Measurements from ENCODE around the gene ABHD16A.

The ABHD16A gene

DNA sequence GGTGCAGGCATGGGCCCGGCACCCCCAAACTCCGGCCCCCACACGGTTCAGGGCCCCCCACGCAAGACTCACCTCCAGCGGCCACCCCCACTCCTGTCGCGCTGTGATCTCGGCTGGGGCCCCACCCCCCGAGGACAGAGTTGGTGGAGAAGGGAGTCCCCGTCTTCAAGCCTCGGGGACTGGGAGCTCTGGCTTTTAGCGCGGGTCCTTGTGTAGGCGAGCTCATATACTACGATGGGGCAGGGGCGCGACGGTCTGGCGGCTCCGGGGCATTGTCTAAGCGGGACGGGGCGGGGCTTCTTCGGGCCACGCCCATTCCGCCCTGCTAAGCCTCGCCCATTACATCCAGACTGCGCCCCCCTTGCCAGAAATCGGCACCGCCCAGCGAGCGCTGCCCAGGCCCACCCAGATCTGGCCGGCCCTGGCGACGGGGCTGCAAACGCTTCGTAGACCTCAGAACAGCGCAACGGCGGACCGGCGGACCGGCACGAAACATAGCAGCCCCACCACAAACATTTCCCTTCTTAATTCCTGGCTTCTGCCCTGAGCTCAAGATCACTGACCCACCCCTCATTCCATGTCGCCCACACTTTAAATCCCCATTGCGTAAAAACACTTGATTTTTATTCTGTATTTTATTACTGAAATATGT lies 27.0 kb upstream of the ABHD16A start:
- Histone ChIP-seq H3K9ac (ENCODE audit: low read length in 2 of 2) (peak overlapping the region; percentile 87 to 90), H3K9me3 (ENCODE audit: control insufficient read depth in 2 of 2, low read length in 2 of 2) (no peaks in the 10 kb centered on the region), H3K27me3 (ENCODE audit: control insufficient read depth in 1 of 2, insufficient read depth in 2 of 2, low read length in 2 of 2) (no peaks in the 10 kb centered on the region), H3K4me1 (ENCODE audit: control insufficient read depth, insufficient read depth, low read length) (peaks cover 38% of the 10 kb centered on the region), H3K36me3 (ENCODE audit: control insufficient read depth in 2 of 2, insufficient read depth in 2 of 2, low read length in 2 of 2) (peaks cover 31 to 37% of the 10 kb centered on the region in 2 donors), H3K4me3 (ENCODE audit: low read length in 2 of 2) (peak overlapping the region; percentile 93), H3K27ac (ENCODE audit: low read length) (peak overlapping the region; percentile 93)

DNA sequence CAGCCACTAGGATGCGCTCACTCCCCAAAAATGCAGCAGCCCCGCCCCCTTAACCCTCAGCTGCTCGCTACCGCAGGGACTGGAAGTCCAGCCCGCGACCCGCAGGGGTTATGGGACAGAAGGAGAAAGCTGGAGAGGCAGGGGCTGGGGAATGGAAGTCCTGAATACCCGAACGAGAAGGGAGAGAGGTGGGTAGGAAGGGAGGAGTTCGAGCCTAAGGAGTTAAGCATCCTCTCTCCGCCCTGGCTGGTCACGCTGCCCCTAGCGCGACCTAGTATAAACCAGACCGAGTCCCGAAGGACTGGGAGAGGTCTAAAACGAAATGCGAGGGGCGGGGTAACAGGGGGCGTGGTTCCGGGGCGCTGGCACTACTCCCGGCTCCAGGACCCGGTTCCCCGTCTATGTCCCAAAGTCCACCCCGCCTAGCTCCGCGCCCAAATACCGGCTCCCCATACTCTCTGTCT lies 26.4 kb upstream of the ABHD16A start:
- Histone ChIP-seq H3K9ac (ENCODE audit: low read length in 2 of 2) (peak overlapping the region; percentile 87 to 90), H3K9me3 (ENCODE audit: control insufficient read depth in 2 of 2, low read length in 2 of 2) (no peaks in the 10 kb centered on the region), H3K27me3 (ENCODE audit: control insufficient read depth in 1 of 2, insufficient read depth in 2 of 2, low read length in 2 of 2) (no peaks in the 10 kb centered on the region), H3K27ac (ENCODE audit: low read length) (peak overlapping the region; percentile 93), H3K36me3 (ENCODE audit: control insufficient read depth in 2 of 2, insufficient read depth in 2 of 2, low read length in 2 of 2) (peaks cover 31 to 39% of the 10 kb centered on the region in 2 donors), H3K4me1 (ENCODE audit: control insufficient read depth, insufficient read depth, low read length) (peaks cover 33% of the 10 kb centered on the region), H3K4me3 (ENCODE audit: low read length in 2 of 2) (peak overlapping the region; percentile 93)

DNA sequence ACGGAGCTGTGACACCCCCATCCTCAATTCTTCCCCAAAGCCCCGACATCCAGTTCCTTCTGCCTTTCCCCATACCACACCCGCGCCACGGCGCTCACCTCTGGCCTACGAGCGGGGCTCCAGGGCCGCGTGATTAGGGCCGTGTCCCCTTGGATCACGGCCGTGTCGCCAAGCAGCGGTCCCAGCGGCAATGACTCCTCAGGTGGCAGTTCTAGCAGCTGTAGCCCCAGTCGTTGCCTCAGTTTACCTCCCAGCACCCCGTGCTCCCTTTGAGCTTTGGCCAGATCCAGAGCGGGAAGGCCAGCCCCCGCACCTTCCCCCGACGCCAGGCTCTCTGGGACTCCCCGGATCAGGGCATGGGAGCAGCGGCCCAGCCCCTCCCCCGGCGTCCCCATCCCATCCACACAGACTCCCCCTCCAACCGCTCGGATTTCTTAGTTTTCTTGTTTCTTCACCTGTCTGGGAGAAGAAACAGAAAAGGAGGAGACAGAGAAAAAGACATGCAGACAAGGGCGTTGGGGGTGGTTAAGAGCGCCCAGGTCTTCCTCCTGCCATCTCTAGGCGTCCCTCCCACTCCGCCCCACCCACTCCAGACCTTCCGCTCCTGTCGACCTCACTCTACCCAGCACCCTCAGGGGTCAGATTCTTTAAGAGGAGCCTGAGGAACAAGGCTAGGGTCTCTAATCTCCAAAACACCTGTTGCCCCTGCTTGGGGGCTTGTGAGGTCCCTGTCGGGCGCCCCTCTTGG lies 25.8 kb upstream of the ABHD16A start, which contains the start of gene DDAH2:
TSS of gene DDAH2 (minus strand) at position 533 of the 748 bp plus-strand sequence. CDS start at position 395, 138 bp downstream.
- peaks cover 29 to 37% of the 10 kb centered on the region in 2 donors for H3K36me3 ChIP-seq (ENCODE audit: control insufficient read depth in 2 of 2, insufficient read depth in 2 of 2, low read length in 2 of 2)

DNA sequence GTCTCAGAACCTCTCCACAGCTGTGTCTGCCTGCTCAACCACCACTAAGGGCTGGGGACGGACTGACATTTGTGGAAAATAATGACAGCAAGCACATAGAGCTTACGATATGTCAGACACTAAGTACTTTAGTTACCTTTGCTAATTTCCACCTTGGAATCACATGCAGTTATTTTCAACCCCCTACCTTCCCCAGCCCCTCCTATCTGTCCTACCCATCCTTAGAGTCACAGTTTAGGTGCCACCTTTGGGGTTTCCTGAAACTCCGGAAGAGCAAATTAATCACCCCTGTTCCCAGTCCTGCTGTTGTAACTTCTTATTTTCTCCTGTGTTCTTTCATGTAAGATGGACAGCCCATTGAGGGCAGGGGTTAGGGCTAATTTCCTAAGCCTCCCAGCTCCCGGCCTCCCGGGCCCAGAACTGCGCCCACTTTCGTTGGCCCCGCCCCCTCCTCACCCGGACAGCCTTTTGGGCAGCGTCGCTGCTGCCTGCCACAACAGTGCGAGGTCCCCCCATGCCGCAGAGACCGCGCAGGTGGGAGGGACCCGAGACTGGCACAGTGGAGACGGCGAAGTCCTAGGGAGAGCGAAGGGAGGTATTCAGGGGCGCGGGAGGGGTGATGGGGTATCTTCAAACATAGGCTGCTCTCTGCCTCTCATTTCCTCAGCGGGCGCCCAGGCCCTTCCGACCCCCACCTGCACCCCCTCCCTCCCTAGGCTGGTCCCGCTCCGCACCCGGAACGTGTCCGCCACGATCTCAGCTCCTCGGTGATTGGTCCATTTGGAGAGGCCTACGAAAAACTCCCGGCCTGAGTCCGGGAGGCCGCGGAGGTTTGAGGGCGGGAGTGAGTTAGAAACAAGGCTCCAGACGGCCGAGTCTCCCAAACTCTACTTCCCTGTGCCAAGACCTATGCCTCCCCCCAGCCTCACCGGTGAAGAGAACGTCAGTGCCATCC lies 24.9 kb upstream of the ABHD16A start:
- Histone ChIP-seq H3K4me1 (ENCODE audit: control insufficient read depth, insufficient read depth, low read length) (peaks cover 27% of the 10 kb centered on the region), H3K27ac (ENCODE audit: low read length) (peak overlapping the region; percentile 93), H3K36me3 (ENCODE audit: control insufficient read depth in 2 of 2, insufficient read depth in 2 of 2, low read length in 2 of 2) (peaks cover 19 to 28% of the 10 kb centered on the region in 2 donors), H3K9ac (ENCODE audit: low read length in 2 of 2) (peak overlapping the region; percentile 87 to 90), H3K4me3 (ENCODE audit: low read length in 2 of 2) (peak overlapping the region; percentile 93), H3K9me3 (ENCODE audit: control insufficient read depth in 2 of 2, low read length in 2 of 2) (no peaks in the 10 kb centered on the region), H3K27me3 (ENCODE audit: control insufficient read depth in 1 of 2, insufficient read depth in 2 of 2, low read length in 2 of 2) (no peaks in the 10 kb centered on the region)

More for the DNA sequence above, 25.8 kb upstream of the ABHD16A start, which contains the start of gene DDAH2:
- H3K9ac ChIP-seq (ENCODE audit: low read length in 2 of 2), result peak within 1 kb of the TSS; percentile 87 to 90
- H3K9me3 ChIP-seq (ENCODE audit: control insufficient read depth in 2 of 2, low read length in 2 of 2), result no peaks in the 10 kb centered on the region
- no peaks in the 10 kb centered on the region for H3K27me3 ChIP-seq (ENCODE audit: control insufficient read depth in 1 of 2, insufficient read depth in 2 of 2, low read length in 2 of 2)
- peak within 1 kb of the TSS; percentile 93 for H3K27ac ChIP-seq (ENCODE audit: low read length)
- peaks cover 27% of the 10 kb centered on the region for H3K4me1 ChIP-seq (ENCODE audit: control insufficient read depth, insufficient read depth, low read length)
- H3K4me3 ChIP-seq (ENCODE audit: low read length in 2 of 2), result peak within 1 kb of the TSS; percentile 93

DNA sequence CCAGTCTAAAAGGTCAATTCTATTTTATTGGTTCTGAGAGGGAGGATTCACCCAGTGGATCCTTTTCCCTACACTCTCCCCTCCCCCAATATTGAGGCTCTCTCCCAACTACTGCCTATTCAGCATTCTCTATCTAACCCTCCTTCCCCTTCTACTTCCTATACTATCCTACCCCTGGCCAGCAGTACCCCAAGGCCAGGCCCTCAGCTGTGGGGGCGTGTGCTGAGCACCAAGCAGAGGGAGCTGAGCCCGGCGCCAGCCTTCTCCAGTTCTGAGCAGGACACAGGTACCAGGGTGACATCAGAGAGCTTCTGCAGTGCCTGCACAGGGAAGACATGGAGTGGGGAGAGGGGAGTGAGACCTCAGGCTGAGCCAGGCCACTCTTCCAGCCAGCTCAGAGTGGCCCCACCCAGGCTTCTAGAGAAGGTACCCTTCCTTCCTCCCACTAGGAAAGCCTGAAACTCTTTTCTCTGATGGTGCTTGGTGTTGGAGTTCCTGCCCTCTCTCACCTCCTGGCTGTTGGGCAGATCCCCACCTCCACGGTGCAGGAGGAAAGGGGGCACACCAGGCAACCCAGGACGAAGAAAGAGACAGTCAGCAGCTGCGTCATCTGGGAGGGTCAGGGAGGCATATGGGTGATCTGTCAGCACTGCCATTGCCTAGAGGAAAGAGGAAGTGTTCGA lies 24.1 kb upstream of the ABHD16A start:
- H3K4me1 ChIP-seq (ENCODE audit: control insufficient read depth, insufficient read depth, low read length), result peaks cover 27% of the 10 kb centered on the region
- H3K4me3 ChIP-seq (ENCODE audit: low read length in 2 of 2), result peak overlapping the region in 1 of 2 donors; percentile 93
- H3K27ac ChIP-seq (ENCODE audit: low read length), result peak overlapping the region; percentile 93
- peak overlapping the region; percentile 21 to 87 for H3K9ac ChIP-seq (ENCODE audit: low read length in 2 of 2)
- peaks cover 18 to 25% of the 10 kb centered on the region in 2 donors for H3K36me3 ChIP-seq (ENCODE audit: control insufficient read depth in 2 of 2, insufficient read depth in 2 of 2, low read length in 2 of 2)
- H3K9me3 ChIP-seq (ENCODE audit: control insufficient read depth in 2 of 2, low read length in 2 of 2), result no peaks in the 10 kb centered on the region
- H3K27me3 ChIP-seq (ENCODE audit: control insufficient read depth in 1 of 2, insufficient read depth in 2 of 2, low read length in 2 of 2), result no peaks in the 10 kb centered on the region

DNA sequence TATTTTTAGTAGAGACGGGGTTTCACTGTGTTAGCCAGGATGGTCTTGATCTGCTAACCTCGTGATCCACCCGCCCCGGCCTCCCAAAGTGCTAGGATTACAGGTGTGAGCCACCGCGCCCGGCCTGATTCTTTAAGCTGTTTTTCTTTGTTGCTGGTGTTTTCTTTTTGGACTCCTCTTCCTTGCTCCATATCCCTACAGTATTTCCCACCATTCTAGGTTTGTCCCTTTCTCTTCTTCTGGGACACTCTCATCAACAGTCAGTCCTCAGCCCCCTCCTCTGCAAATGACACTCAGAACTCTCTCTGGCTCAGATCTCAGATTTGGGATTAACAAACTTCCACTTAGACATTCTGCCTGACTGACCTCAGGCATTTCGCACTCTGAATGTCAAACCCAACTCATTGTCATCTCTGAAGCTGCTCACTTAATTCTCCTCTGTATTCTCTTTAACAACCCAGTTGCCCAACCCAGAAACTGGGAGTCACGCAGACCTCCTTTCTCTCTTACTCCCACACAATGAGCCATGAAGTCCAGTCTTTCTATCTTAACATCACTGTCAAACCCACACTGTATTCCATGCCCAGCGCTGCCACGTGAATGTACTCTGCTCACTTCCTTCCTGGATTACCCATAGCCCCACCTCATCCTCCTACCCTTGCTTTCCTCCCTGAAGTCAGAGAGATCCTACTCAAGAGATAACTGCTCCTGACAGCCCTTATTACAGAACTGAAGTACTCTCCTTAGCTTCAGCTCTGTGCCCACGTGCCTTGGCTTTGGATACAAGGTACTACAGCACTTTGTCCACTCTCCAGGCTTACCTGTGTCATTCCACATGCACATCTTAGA lies 22.6 kb upstream of the ABHD16A start:
- Histone ChIP-seq H3K9ac (ENCODE audit: low read length in 2 of 2) (no peak overlapping the region), H3K27ac (ENCODE audit: low read length) (no peak overlapping the region), H3K4me3 (ENCODE audit: low read length in 2 of 2) (no peak overlapping the region), H3K36me3 (ENCODE audit: control insufficient read depth in 2 of 2, insufficient read depth in 2 of 2, low read length in 2 of 2) (peaks cover 11 to 18% of the 10 kb centered on the region in 2 donors), H3K9me3 (ENCODE audit: control insufficient read depth in 2 of 2, low read length in 2 of 2) (no peaks in the 10 kb centered on the region), H3K27me3 (ENCODE audit: control insufficient read depth in 1 of 2, insufficient read depth in 2 of 2, low read length in 2 of 2) (no peaks in the 10 kb centered on the region), H3K4me1 (ENCODE audit: control insufficient read depth, insufficient read depth, low read length) (peaks cover 26% of the 10 kb centered on the region)

DNA sequence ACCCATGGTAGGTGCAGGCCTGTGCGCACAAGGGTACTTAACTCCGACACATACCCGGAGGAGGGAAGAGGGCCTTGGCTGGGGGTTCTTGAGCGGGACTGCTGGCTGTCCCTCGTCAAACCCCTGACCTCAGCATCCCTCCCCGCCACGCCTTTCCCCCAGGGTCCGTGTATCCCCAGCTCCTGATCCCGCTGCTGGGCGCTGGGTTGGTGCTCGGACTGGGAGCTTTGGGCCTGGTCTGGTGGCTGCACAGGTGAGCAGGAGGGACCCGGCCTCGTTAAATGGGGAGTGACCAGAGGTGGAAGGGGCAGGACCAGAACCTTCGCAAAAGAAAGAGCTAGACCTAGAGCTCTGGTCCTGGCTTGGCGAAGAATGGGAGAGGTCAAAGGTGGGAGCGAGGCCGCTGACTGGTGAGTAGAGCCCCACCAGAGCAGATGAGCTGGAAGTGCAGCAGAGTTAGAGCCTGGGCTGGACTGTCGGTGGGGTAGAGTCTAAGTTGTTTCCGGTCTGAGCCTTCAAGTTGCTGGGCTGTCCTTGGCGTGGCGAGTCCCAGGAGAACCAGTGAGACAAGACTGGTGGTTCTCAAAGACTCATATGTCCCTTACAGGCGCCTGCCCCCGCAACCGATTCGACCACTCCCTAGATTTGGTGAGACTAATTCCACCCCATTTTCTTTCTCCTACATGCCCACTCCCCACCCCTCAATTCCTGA lies 21.0 kb upstream of the ABHD16A start:
- Histone ChIP-seq H3K4me3 (ENCODE audit: low read length in 2 of 2) (no peak overlapping the region), H3K9me3 (ENCODE audit: control insufficient read depth in 2 of 2, low read length in 2 of 2) (no peaks in the 10 kb centered on the region), H3K9ac (ENCODE audit: low read length in 2 of 2) (no peak overlapping the region), H3K36me3 (ENCODE audit: control insufficient read depth in 2 of 2, insufficient read depth in 2 of 2, low read length in 2 of 2) (peaks cover 11 to 18% of the 10 kb centered on the region in 2 donors), H3K27me3 (ENCODE audit: control insufficient read depth in 1 of 2, insufficient read depth in 2 of 2, low read length in 2 of 2) (no peaks in the 10 kb centered on the region), H3K4me1 (ENCODE audit: control insufficient read depth, insufficient read depth, low read length) (peaks cover 16% of the 10 kb centered on the region), H3K27ac (ENCODE audit: low read length) (no peak overlapping the region)

DNA sequence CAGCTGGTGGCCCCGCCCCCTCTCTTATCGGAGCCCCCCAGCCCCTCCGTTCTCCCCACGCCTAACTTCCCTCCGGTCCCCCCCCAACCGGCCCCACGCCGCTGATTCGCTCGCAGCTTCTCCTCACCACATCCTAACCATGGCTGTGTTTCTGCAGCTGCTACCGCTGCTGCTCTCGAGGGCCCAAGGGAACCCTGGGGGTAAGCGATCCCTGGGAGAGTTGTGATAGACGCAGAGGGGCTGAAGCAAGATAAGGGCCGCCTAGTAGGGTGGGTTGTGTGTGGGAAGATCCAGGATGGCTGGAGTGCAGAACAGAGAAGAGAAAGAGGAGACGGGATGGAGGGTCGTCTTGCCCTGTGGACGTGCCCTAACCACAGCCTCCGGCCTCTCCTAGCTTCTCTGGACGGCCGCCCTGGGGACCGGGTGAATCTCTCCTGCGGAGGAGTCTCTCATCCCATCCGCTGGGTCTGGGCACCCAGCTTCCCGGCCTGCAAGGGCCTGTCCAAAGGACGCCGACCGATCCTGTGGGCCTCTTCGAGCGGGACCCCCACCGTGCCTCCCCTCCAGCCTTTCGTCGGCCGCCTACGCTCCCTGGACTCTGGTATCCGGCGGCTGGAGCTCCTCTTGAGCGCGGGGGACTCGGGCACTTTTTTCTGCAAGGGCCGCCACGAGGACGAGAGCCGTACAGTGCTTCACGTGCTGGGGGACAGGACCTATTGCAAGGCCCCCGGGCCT lies 20.3 kb upstream of the ABHD16A start, which contains the start of gene MPIG6B:
TSS of gene MPIG6B (plus strand) at position 129 of the 735 bp plus-strand sequence. CDS start at position 140, 11 bp downstream.
- Histone ChIP-seq H3K27me3 (ENCODE audit: control insufficient read depth in 1 of 2, insufficient read depth in 2 of 2, low read length in 2 of 2) (no peaks in the 10 kb centered on the region), H3K36me3 (ENCODE audit: control insufficient read depth in 2 of 2, insufficient read depth in 2 of 2, low read length in 2 of 2) (peaks cover 11 to 18% of the 10 kb centered on the region in 2 donors), H3K4me3 (ENCODE audit: low read length in 2 of 2) (no peak within 1 kb of the TSS), H3K9me3 (ENCODE audit: control insufficient read depth in 2 of 2, low read length in 2 of 2) (no peaks in the 10 kb centered on the region), H3K4me1 (ENCODE audit: control insufficient read depth, insufficient read depth, low read length) (peaks cover 9% of the 10 kb centered on the region), H3K9ac (ENCODE audit: low read length in 2 of 2) (no peak within 1 kb of the TSS), H3K27ac (ENCODE audit: low read length) (no peak within 1 kb of the TSS)
